Adipose tissue (tissue), 3 donors: ENCODE results near the gene PACSIN2. TPM values are rescaled to one million over a fixed set of nuclear protein-coding genes. Genes with fewer than 3 reads are reported as not detected.
"Not testable (repeated sequence)": the region's sequence is repeated elsewhere in the genome, so short reads cannot be mapped to it uniquely, and the experiment has no call there.

Source experiments
- H3K27ac ChIP-seq: one replicate; pipeline ENCODE4 v1.5.1; 2013; ENCODE audit warnings: low read depth, low read length
- WGBS, 3 donors: extraction: QIAGEN DNeasy Blood & Tissue Kit; methylation state at CpG; one replicate each; pipeline ENCODE4 v1.1.7; 2013; 5-methylcytosine and 5-hydroxymethylcytosine counted together
- polyA plus RNA-seq, 3 donors: library from polyadenylated mRNA; stranded (reverse); fragments of 200-250 nt; gene quantifications; one replicate each; pipeline ENCODE4 v1.2.3, GENCODE V29; 2013
- donor health status: healthy with polysubstance abuse.
- donor health status: Bipolar disorder and iron deficiency.
- donor health status: healthy.

The PACSIN2 gene
- polyA plus RNA-seq, 3 donors, result 21.9 to 53.1 (median 24.6) TPM

GRCh38 chr22:42957544-42957943 is 57.4 kb downstream of the PACSIN2 start:
- no peak overlapping the region for H3K27ac ChIP-seq

GRCh38 chr22:42955848-42956247 is 59.1 kb downstream of the PACSIN2 start:
- 87 to 95% (median 88%) methylated on average over 1 of the region's 1 CpG for WGBS, 3 donors
- no peak overlapping the region for H3K27ac ChIP-seq

More at GRCh38 chr22:42957544-42957943, 57.4 kb downstream of the PACSIN2 start:
- WGBS, 3 donors, result 27 to 86% (median 77%) methylated on average over 3 of the region's 3 CpGs

- H3K27ac ChIP-seq, result no peak overlapping the region
- WGBS, 3 donors, result 80 to 98% (median 97%) methylated on average over 8 of the region's 8 CpGs
These were observed 59.8 kb downstream of the PACSIN2 start for GRCh38 chr22:42955087-42955635.

GRCh38 chr22:42953751-42954150 is 61.2 kb downstream of the PACSIN2 start:
- 65 to 93% (median 91%) methylated on average over 6 of the region's 6 CpGs for WGBS, 3 donors
- not testable (repeated sequence) for H3K27ac ChIP-seq

- WGBS, 3 donors, result 41 to 72% (median 67%) methylated on average over 13 of the region's 13 CpGs
- no peak overlapping the region for H3K27ac ChIP-seq
These were observed 63.7 kb downstream of the PACSIN2 start for GRCh38 chr22:42951093-42951710.

GRCh38 chr22:42950281-42950680 is 64.7 kb downstream of the PACSIN2 start:
- no peak overlapping the region for H3K27ac ChIP-seq
- WGBS, 3 donors, result 68 to 83% (median 72%) methylated on average over 5 of the region's 5 CpGs

GRCh38 chr22:42949159-42949558 is 65.8 kb downstream of the PACSIN2 start:
- H3K27ac ChIP-seq, result no peak overlapping the region
- 72 to 78% (median 76%) methylated on average over 6 of the region's 6 CpGs for WGBS, 3 donors

GRCh38 chr22:42948294-42948693 is 66.7 kb downstream of the PACSIN2 start:
- 75 to 87% (median 78%) methylated on average over 2 of the region's 2 CpGs for WGBS, 3 donors
- no peak overlapping the region for H3K27ac ChIP-seq

GRCh38 chr22:42947211-42947990 is 67.5 kb downstream of the PACSIN2 start:
- WGBS, 3 donors, result 42 to 69% (median 68%) methylated on average over 12 to 13 of the region's 13 CpGs
- no peak overlapping the region for H3K27ac ChIP-seq

GRCh38 chr22:42946546-42947198 is 68.3 kb downstream of the PACSIN2 start:
- 69 to 79% (median 77%) methylated on average over 16 of the region's 16 CpGs for WGBS, 3 donors
- H3K27ac ChIP-seq, result no peak overlapping the region

- WGBS, 3 donors, result 46 to 70% (median 62%) methylated on average over 5 of the region's 5 CpGs
These were observed 69.2 kb downstream of the PACSIN2 start for GRCh38 chr22:42945736-42946135.

GRCh38 chr22:42945027-42945426 is 69.9 kb downstream of the PACSIN2 start:
- 91 to 95% (median 92%) methylated on average over 9 of the region's 9 CpGs for WGBS, 3 donors
- no peak overlapping the region for H3K27ac ChIP-seq

More at GRCh38 chr22:42945736-42946135, 69.2 kb downstream of the PACSIN2 start:
- H3K27ac ChIP-seq, result no peak overlapping the region

- WGBS, 3 donors, result 56 to 86% (median 84%) methylated on average over 5 of the region's 5 CpGs
- no peak overlapping the region for H3K27ac ChIP-seq
These were observed 70.5 kb downstream of the PACSIN2 start for GRCh38 chr22:42944409-42944808.

GRCh38 chr22:42943981-42944380 is 71.0 kb downstream of the PACSIN2 start:
- WGBS, 3 donors, result 71 to 85% (median 75%) methylated on average over 3 of the region's 3 CpGs
- H3K27ac ChIP-seq, result no peak overlapping the region

- 43 to 80% (median 75%) methylated on average over 2 of the region's 2 CpGs for WGBS, 3 donors
- H3K27ac ChIP-seq, result no peak overlapping the region
These were observed 72.6 kb downstream of the PACSIN2 start for GRCh38 chr22:42942351-42942750.

GRCh38 chr22:42939941-42940653 is 74.9 kb downstream of the PACSIN2 start:
- 30 to 69% (median 62%) methylated on average over 12 of the region's 12 CpGs for WGBS, 3 donors

GRCh38 chr22:42939451-42939881 is 75.5 kb downstream of the PACSIN2 start:
- WGBS, 3 donors, result 45 to 62% (median 57%) methylated on average over 7 of the region's 7 CpGs

More at GRCh38 chr22:42939941-42940653, 74.9 kb downstream of the PACSIN2 start:
- H3K27ac ChIP-seq, result peak overlapping the region; percentile 52

GRCh38 chr22:42938976-42939375 is 76.0 kb downstream of the PACSIN2 start:
- no peak overlapping the region for H3K27ac ChIP-seq
- WGBS, 3 donors, result 39 to 83% (median 76%) methylated on average over 5 of the region's 5 CpGs

More at GRCh38 chr22:42939451-42939881, 75.5 kb downstream of the PACSIN2 start:
- peak overlapping the region; percentile 38 for H3K27ac ChIP-seq
